NOMO-1 (cell line): ENCODE measurements around the gene PLSCR3.
A peak's percentile ranks its signal among the peaks of the same experiment; 100 is the strongest.
"Not testable (repeated sequence)": the region's sequence is repeated elsewhere in the genome, so short reads cannot be mapped to it uniquely, and the experiment has no call there.

Experiments
- DNase-seq, 2 experiments: peaks; one replicate each; lab custom pipeline; 2025; ENCODE audit not compliant: unreplicated experiment in 2 of 2; lab: John Stamatoyannopoulos, UW

PLSCR3 gene

DNA sequence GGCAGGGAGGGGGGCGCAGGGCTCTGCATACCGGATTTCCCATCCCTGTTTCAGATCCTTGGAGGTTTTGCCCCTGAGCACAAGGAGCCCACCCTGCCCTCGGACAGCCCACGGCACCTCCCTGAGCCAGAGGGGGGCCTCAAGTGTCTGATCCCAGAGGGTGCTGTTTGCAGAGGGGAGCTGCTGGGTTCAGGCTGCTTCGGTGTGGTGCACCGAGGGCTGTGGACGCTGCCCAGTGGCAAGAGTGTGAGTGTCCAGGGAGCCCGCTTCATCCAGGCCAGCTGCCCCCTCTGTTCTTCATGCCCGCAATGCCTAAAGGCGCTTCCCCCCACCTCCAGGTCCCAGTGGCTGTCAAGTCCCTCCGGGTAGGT is 11.0 kb downstream of the PLSCR3 start:
- DNase-seq, result no peak

GRCh38 chr17:7382901-7383300 is 11.4 kb downstream of the PLSCR3 start:
- no peak for DNase-seq

- no peak for DNase-seq
These were observed 13.3 kb downstream of the PLSCR3 start, which contains the start of gene TNK1 for GRCh38 chr17:7380855-7381683. TSS of gene TNK1 (plus strand) at chr17:7381089. CDS start at chr17:7382927, 1,838 bp downstream.

DNA sequence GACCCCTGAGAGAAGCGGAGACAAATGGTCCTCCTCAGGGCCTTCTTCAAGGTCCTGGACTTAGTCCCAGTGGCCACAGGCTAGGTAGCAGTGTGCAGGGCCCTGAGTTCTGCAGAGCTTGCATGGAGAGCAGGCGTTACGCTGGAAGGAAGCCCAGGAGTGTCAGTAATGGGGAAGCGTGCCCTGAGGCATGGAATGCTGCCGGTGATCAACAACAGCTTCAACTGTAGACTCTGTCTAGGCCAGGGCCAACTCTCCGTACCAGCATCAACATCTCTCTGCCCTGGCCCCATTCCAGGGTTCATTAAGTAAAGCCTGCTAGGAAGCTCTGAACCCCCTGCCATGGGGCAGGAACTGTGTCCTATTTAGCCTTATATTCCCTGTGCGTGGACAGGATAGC is 14.0 kb downstream of the PLSCR3 start:
- no peak for DNase-seq

DNA sequence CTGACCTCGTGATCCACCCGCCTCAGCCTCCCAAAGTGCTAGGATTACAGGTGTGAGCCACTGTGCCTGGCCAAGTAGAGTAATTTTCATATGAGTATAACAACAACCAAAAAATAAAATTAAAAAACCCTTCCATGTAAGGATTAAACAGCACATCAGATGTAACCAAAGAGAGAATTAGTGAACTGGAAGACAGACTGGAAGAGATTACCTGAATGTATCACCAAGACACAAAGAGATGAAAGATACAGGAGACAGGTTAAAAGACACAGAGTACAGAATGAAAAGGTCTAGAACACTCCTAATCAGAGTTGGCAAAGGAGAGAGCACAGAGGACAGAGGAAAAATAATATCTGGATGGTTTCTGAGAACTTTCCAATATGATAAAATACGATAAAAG is 15.2 kb downstream of the PLSCR3 start:
- DNase-seq, result no peak

GRCh38 chr17:7374353-7374752 is 20.0 kb downstream of the PLSCR3 start:
- no peak for DNase-seq

DNA sequence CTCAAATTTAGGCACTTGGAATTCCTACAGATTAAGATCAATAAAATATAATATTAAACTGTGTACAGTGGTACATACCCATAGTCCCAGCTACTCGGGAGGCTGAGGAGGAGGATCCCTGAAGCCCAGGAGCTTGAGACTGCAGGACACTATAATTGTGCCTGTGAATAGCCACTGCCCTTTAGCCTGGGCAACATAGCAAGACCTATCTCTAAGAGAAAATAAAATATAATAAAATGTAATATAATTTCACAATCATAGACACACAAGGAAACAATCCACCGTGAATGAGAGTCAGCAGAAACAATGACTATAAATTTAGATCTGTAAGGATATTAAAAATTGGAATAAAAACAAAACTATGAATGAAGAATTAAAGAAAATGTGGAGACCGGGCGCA is 23.5 kb downstream of the PLSCR3 start:
- DNase-seq, result no peak

DNA sequence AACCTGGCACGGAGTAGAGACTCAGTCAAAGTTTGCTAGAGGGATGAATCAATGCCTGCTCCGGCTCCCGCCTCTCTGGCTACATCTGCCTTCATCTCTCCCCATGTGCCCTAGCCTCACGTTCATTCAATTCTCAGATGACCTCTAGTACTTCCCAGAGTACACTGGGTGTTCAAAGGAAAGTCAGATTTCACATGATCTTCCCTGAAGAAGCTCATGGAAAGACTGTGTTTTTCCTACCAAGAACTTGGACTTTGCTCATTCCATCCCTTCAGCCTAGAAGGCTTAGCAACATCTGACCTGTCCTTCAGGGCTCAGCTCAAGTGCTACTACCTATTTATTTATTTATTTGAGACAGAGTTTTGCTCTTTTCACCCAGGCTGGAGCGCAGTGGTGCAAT is 24.5 kb downstream of the PLSCR3 start:
- no peak for DNase-seq

DNA sequence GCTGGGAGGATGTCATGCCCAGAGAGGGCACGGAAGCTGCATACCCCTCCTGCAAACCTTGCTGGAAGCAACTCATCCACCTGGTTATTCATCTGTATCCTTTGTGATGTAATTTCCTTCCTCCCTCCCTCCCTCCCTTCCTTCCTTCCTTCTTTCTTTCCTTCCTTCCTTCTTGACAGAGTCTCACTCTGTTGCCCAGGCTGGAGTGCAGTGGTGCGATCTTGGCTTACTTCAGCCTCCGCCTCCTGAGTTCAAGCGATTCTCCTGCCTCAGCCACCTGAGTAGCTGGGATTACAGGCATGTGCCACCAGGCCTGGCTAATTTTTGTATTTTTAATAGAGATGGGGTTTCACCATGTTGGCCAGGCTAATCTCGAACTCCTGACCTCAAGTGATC is 25.7 kb downstream of the PLSCR3 start:
- not testable (repeated sequence) for DNase-seq

DNA sequence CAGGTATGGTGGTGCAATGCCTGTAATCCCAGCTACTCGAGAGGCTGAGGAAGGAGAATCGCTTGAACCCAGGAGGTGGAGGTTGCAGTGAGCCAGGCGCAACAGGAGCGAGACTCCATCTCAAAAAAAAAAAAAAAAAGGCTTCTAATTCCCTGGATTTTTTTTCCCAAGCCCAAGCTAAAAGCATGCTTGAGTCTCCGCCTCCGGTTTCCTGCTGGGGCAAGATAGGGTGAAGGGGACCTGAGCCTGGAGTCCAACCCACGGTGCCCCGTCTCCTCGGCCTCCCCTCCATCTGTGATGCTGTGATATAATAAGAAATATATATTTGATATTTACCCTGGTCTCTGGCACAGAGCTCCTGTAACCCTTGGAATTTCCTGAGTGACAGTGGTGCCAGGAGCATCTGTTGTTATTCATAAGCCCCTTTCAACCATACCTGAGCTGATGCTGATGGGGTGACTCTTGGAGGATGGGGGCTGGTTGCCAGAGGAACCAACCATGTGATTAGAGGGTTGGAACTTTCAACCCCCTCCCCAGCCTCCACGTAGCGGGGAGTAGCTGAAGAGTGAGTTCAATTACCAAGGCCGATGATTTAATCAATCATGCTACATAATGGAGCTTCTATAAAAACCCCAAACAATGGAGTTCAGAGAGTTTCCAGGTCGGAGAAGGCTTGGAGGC is 26.3 kb downstream of the PLSCR3 start:
- DNase-seq, result no peak

DNA sequence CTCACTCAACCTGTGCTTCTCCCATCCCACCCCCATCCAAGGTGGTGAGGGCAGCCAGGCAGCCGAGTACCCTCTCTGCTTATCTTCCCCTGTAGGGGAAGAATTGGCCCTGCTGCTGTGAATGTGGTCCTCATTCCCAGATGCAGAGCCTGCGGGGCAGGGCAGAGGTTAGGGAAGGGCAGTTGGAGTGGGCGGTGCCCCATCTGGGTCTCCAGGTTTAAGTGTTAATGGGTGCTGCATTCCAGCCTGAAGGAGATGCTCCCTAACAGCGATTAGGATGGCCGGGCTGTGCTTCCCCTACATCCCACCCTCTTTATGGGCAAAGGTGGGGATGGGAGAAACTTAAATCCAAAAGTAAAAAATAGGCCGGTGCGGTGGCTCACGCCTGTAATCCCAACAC is 27.2 kb downstream of the PLSCR3 start:
- no peak for DNase-seq

- not testable (repeated sequence) for DNase-seq
These were observed 28.4 kb downstream of the PLSCR3 start for GRCh38 chr17:7365963-7366362.

- DNase-seq, result no peak
These were observed 31.0 kb downstream of the PLSCR3 start for GRCh38 chr17:7363311-7363710.

DNA sequence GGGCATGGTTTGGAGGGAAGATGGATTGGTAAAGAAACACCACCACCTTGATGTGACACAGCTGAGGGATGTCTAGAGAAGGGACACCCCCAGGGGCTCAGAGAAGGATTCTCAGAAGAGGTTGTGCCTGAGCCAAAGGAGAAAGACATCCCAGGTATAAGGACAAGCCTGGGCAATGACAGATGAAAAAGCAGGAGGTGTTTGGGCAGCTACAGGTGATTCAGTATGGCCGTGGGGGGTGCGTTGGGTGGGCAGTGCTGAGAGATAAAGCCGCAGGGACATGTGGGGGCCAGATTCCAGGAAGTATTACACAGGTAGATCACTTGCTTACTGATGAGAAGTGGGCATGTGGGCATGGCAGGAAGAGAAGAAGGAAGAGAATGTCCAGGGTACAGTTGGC is 32.4 kb downstream of the PLSCR3 start:
- no peak for DNase-seq

DNA sequence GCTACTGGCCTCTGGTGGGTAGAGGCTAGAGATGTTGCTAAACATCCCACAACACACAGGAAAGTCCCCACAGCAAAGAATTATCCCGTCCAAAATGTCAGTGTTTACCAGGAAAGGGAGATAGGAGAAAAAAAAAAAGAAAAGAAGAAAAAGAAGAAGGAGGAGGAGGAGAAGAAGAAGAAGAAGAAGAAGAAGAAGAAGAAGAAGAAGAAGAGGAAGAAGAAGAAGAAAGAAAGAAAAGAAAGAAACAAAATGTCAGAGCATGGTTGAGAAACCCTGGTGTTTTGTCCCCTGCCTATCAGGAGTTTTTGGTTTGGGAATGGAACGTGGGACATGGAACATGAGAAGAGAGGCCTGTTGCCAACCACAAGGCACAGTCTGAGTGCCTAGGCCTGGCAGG is 36.9 kb downstream of the PLSCR3 start:
- no peak for DNase-seq

- DNase-seq, result no peak
These were observed 37.6 kb downstream of the PLSCR3 start for GRCh38 chr17:7356756-7357155.

- DNase-seq, result peak; percentile 54 to 56
These were observed 38.2 kb downstream of the PLSCR3 start for GRCh38 chr17:7356072-7356549.

DNA sequence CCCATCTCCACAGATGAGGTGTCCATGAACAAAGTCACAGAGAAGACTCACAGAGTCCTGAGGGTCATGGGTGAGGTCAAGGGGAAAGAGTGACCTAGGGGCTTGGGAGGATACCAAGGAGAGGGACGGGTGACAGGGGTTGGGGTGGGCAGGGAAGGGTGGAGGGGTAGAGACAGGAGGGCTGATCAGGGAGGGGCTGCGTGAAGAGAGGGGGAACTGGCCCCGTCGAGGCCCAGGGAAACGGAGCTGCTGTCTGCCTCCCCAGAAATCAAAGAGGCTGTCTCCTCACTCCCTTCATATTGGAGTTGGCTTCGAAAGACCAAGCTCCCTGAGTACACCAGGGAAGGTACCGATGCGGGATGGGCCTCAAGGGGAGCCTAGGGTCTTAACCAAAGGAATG is 38.8 kb downstream of the PLSCR3 start:
- no peak for DNase-seq

DNA sequence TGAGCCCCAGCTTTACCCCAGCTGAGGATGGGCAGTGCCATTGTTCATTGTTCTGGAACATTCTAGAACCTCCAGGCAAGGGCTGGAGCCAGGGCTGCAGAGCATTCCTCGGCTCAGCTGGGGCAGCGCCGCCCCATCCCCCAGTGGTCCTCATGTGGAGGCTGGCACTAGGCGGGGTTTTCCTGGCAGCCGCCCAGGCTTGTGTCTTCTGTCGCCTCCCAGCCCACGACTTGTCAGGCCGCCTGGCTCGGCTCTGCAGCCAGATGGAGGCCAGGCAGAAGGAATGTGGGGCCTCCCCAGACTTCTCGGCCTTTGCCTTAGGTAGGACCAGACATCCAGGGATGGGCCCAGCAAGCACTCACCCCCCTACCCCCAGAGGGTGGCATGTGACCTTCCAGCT is 39.3 kb downstream of the PLSCR3 start, which contains the start of gene TMEM95:
Gene TMEM95, plus strand, starts transcription at position 104 of the 400 bp plus-strand sequence. Its CDS starts 49 bp downstream, at position 153.
- no peak for DNase-seq

GRCh38 chr17:7354262-7354843 is 40.0 kb downstream of the PLSCR3 start:
- no peak for DNase-seq

GRCh38 chr17:7352910-7353635 is 41.3 kb downstream of the PLSCR3 start:
- no peak for DNase-seq
